Heart right ventricle (tissue), 16 donors: ENCODE data around the gene SRPK1. TPM values are rescaled to one million over a fixed set of nuclear protein-coding genes. Genes with fewer than 3 reads are reported as not detected.

ENCODE experiments used
- ATAC-seq, 8 donors: fragments of 200-7000 bp; cut with Tn5 transposase; one replicate each; pipeline ENCODE4 v1.9.1; 2020; ENCODE audit warnings: mild to moderate bottlenecking in 8 of 8, moderate library complexity in 8 of 8, moderate number of reproducible peaks in 1 of 8
- DNase-seq, 2 donors: peaks; one replicate each; pipeline ENCODE4 v3.0.0-alpha.2; 2020
- H3K27ac ChIP-seq, 10 donors: fragments of 200-600 bp; sonication (generic) in 2 of 10; one replicate each; pipeline versions ENCODE4 v1.5.0 to v1.8.0; 2020 to 2022; ENCODE audit warnings: mild to moderate bottlenecking in 3 of 10
- H3K27me3 ChIP-seq, 7 donors: fragments of 200-600 bp; one replicate each; pipeline ENCODE4 v1.8.0; 2021 to 2022; ENCODE audit warnings: mild to moderate bottlenecking in 2 of 7
- H3K36me3 ChIP-seq, 9 donors: fragments of 200-600 bp; sonication (generic) in 1 of 9; one replicate each; pipeline versions ENCODE4 v1.5.0 to v1.8.0; 2020 to 2022; ENCODE audit warnings: mild to moderate bottlenecking in 2 of 9
- H3K4me1 ChIP-seq, 9 donors: fragments of 200-600 bp; sonication (generic) in 1 of 9; one replicate each; pipeline versions ENCODE4 v1.5.0 to v1.8.0; 2020 to 2022; ENCODE audit warnings: mild to moderate bottlenecking in 4 of 9
- H3K4me3 ChIP-seq, 10 donors: fragments of 200-600 bp; sonication (generic) in 2 of 10; one replicate each; pipeline versions ENCODE4 v1.5.0 to v1.8.0; 2020 to 2022; ENCODE audit warnings: mild to moderate bottlenecking in 7 of 10, moderate library complexity in 2 of 10
- H3K9me3 ChIP-seq, 11 donors: fragments of 200-600 bp in 10 of 11; sonication (generic) in 2 of 11; one replicate each; pipeline versions ENCODE4 v1.5.0 to v1.8.0; 2013 to 2022; ENCODE audit warnings: mild to moderate bottlenecking in 2 of 11, control low read depth in 1 of 11, moderate library complexity in 1 of 11
- CTCF ChIP-seq, 9 donors: fragments of 200-600 bp; sonication (generic) in 2 of 9; IDR thresholded peaks; one replicate each; pipeline versions ENCODE4 v1.5.0 to v1.8.0; 2021 to 2022; ENCODE audit warnings: antibody characterized with exemption in 9 of 9, mild to moderate bottlenecking in 5 of 9, moderate library complexity in 1 of 9
- WGBS, 2 donors: extraction: QIAGEN DNeasy Blood & Tissue Kit; methylation state at CpG; one replicate each; pipeline ENCODE4 v1.1.7; 2013; ENCODE audit warnings: inconsistent platforms in 1 of 2; 5-methylcytosine and 5-hydroxymethylcytosine counted together
- intact Hi-C, 10 donors: fragments of 100-400 bp; cut with DNase I; formaldehyde crosslinking; loops; one replicate each; pipeline versions ENCODE4 v1.11.1 to v1.14.2; 2022
- polyA plus RNA-seq, 2 donors: library from polyadenylated mRNA; stranded (reverse); fragments of 200-250 nt; gene quantifications; one replicate each; pipeline ENCODE4 v1.2.3, GENCODE V29; 2013
- total RNA-seq, 10 donors: library from RNA; stranded (reverse); fragmentation: NEBNext Ultra II Directional in 3 of 10; extraction: Animal tissue kit (Norgen Biotek cat#: 25700) in 3 of 10; gene quantifications; one replicate each; pipeline versions ENCODE4 v1.2.1 to v1.2.4, GENCODE V29; 2021 to 2023
- donor health status: Arrhythmogenic right ventricular cardiomyopathy.
- donor health status: ischemic (EF 13 %, LVEDD 7.1; RV severe dilation, severe dysfunction).
- donor health status: healthy with polysubstance abuse.
- donor health status: DM: no; HTN: yes; CAD: no.
- donor health status: DM: no; HTN: no; CAD: no.
- donor health status: ischemic (EF 25% LVEDD 6.9; RV normal size, moderate dysfunction).
- donor health status: ischemic (EF 25% LVEDD 5.7; RV mildly dilated, moderate dysfunction).
- donor health status: healthy.
- donor health status: DM: yes; HTN: yes; CAD: no.
- donor health status: Ischemic cardiomyopathy.
- donor health status: ischemic (EF 35%, LVEDD 5.7; RV mildly dilated, moderate dysfunction).
- donor health status: nonischemic (EF 11% LVEDD 7.7; RV severe dilation, severe dysfunction).
- donor health status: DM: yes; HTN: yes; CAD: no.
- donor health status: PGD.
- donor health status: ischemic (EF 29% LVEDD 5.4; RV normal size, mild dysfunction).
- donor health status: nonischemic (EF 23%, LVEDD 6.1; RV moderate dilation, normal function).

Gene SRPK1
- total and polyA plus RNA-seq, 12 donors = 6.0 to 25.6 (median 17.4) TPM

DNA sequence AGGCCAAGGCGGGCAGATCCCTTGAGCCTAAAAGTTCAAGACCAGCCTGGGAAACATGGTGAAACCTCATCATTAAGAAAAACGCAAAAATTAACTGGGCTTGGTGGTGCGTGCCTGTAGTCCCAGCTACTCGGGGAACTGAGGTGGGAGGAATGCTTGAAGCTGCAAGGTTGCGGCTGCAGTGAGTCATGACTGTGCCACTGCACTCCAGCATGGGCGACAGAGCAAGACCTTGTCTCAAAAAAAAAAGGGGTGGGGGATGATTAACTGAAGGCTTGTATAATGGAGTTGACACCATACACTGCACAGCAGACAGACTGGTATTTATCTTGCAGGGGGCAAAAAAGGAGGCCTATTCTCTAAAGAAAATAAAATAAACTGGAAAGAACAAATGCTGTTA, 27.7 kb downstream of the SRPK1 start:
- no peak for TF ChIP-seq CTCF (IDR thresholded peaks at IDR 0.05)
- intact Hi-C loops = no loop called here
- ATAC-seq = no peak
- Histone ChIP-seq H3K4me1 (peaks cover 0 to 4% (median 0%) of the 10 kb centered on the region in 9 donors), H3K27me3 (no peaks in the 10 kb centered on the region), H3K27ac (no peak overlapping the region), H3K36me3 (peaks cover 0 to 32% (median 0%) of the 10 kb centered on the region in 9 donors), H3K4me3 (no peak overlapping the region), H3K9me3 (no peaks in the 10 kb centered on the region)
- 95 to 97% methylated on average over 6 of the region's 6 CpGs for WGBS, 2 donors
- no peak for DNase-seq

- WGBS, 2 donors = 80 to 94% methylated on average over 5 of the region's 5 CpGs
- intact Hi-C loops = no loop called here
- Histone ChIP-seq H3K9me3 (no peaks in the 10 kb centered on the region), H3K27me3 (no peaks in the 10 kb centered on the region), H3K36me3 (peaks cover 0 to 40% (median 5%) of the 10 kb centered on the region in 9 donors), H3K4me1 (peaks cover 0 to 4% (median 0%) of the 10 kb centered on the region in 9 donors), H3K27ac (no peak overlapping the region), H3K4me3 (no peak overlapping the region)
- no peak for ATAC-seq
- TF ChIP-seq CTCF (IDR thresholded peaks at IDR 0.05) = no peak
- no peak for DNase-seq
Measured at GRCh38 chr6:35892482-35892881, 28.4 kb downstream of the SRPK1 start.

DNA sequence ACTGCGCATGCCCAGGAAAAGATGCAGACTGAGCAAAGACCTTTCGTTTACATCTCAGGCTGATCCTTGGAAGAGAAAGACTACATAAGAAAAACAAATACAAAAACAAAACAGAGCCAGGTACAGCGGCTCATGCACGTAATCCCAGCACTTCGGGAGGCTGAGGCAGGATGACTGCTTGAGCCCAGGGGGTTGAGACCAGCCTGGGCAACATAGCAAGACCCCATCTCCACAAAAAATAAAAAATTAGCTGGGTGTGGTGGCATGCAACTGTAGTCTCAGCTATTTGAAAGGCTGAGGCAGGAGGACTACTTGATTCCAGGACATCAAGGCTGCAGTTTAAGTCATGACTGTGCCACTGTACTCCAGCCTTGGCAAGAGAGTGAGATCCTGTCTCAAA, 41.7 kb downstream of the SRPK1 start:
- no peak for ATAC-seq
- WGBS, 2 donors = 98 to 100% methylated on average over 5 of the region's 5 CpGs

DNA sequence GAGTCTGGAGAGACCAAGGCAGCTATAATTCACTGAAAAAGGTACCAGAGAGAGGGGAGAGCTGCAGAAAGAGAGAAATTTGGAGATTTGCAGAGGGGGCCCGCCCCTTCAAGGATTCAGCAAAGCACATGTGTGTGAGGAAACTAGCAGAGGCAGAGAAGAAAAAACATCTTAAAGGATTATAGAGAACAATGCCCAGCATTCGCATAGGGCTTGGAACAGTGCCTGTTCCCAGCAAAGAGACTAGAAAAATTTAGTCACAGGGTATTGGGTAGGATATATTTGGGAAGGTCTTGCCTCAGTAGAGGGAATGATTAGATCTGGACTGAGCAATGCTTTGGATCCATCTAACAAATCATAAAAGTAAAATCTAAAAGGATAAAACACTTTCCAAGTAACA, 44.0 kb downstream of the SRPK1 start:
- H3K9me3 ChIP-seq = peaks cover 0 to 24% (median 12%) of the 10 kb centered on the region in 11 donors
- H3K36me3 ChIP-seq = peaks cover 0 to 72% (median 6%) of the 10 kb centered on the region in 9 donors
- no peak for ATAC-seq
- intact Hi-C loops = no loop called here
- WGBS, 2 donors = 91 to 93% methylated on average over 2 of the region's 2 CpGs
- H3K4me3 ChIP-seq = no peak overlapping the region
- H3K27me3 ChIP-seq = no peaks in the 10 kb centered on the region
- H3K27ac ChIP-seq = no peak overlapping the region
- TF ChIP-seq CTCF (IDR thresholded peaks at IDR 0.05) = no peak
- no peak for DNase-seq
- peaks cover 0 to 5% (median 0%) of the 10 kb centered on the region in 9 donors for H3K4me1 ChIP-seq

More for the DNA sequence above, 41.7 kb downstream of the SRPK1 start:
- intact Hi-C loops = no loop called here
- H3K27me3 ChIP-seq = no peaks in the 10 kb centered on the region
- DNase-seq = no peak
- peaks cover 0 to 30% (median 12%) of the 10 kb centered on the region in 11 donors for H3K9me3 ChIP-seq
- no peak overlapping the region for H3K27ac ChIP-seq
- no peaks in the 10 kb centered on the region for H3K4me1 ChIP-seq
- TF ChIP-seq CTCF (IDR thresholded peaks at IDR 0.05) = no peak
- H3K36me3 ChIP-seq = peaks cover 0 to 74% (median 16%) of the 10 kb centered on the region in 9 donors
- H3K4me3 ChIP-seq = no peak overlapping the region
